HepG2 (cell line): ENCODE measurements around the gene C10orf90. TPM values are rescaled to one million over a fixed set of nuclear protein-coding genes. Genes with fewer than 3 reads are reported as not detected.

ENCODE experiments used
- ATAC-seq: fragments of 200-7000 bp; cut with Tn5 transposase; 3 replicates; pipeline ENCODE4 v1.9.1; 2020; ENCODE audit warnings: mild to moderate bottlenecking, moderate library complexity
- BruUV-seq: library from RNA; stranded (reverse); fragments of 400-500 nt; replicated peaks from 2 replicates; lab custom pipeline; 2021; lab: Mats Ljungman, UMichigan
- CTCF ChIA-PET: fragments of 300-600 bp; formaldehyde crosslinking; extraction: SDS; loops from one replicate; lab custom pipeline; 2021; ENCODE audit warnings: low total read pairs, inconsistent platforms, low intra/inter-chr PET ratio; lab: Yijun Ruan, JAX
- POLR2A ChIA-PET: fragments of 350-600 bp; sonication (Branson Sonifier 250); formaldehyde crosslinking; loops from one replicate; lab custom pipeline; 2020; ENCODE audit warnings: antibody characterized with exemption, inconsistent platforms; lab: Yijun Ruan, JAX
- DNase-seq: peaks from one replicate; pipeline ENCODE4 v3.0.0-alpha.2; 2015; ENCODE audit warnings: low spot score
- FAIRE-seq: peaks from 3 replicates; lab custom pipeline; 2011; peaks lifted over from hg19 to GRCh38; lab: Jason Lieb, UNC
- H2AFZ ChIP-seq: one replicate; pipeline ENCODE4 v1.6.1; 2011; ENCODE audit warnings: low read length, inconsistent platforms
- H3K27ac ChIP-seq: fragments of 300-600 bp; 3 replicates; pipeline ENCODE4 v1.8.0; 2011; ENCODE audit warnings: mixed run types, mild to moderate bottlenecking, mixed read lengths, low read length, inconsistent platforms; ENCODE audit not compliant: insufficient read depth; ENCODE audit errors: extremely low read length
- H3K27me3 ChIP-seq, 2 experiments: fragments of 200-600 bp in 1 of 2; 2 replicates in 1 of 2; 3 replicates in 1 of 2; pipeline versions ENCODE4 v1.6.0 to v1.8.0; 2011; ENCODE audit warnings: low read length in 2 of 2, mild to moderate bottlenecking in 2 of 2, moderate library complexity in 2 of 2, inconsistent platforms in 1 of 2; ENCODE audit not compliant: insufficient read depth in 2 of 2, control insufficient read depth in 1 of 2
- H3K36me3 ChIP-seq, 2 experiments: fragments of 200-600 bp in 1 of 2; replicated peaks in 1 of 2; 2 replicates in 1 of 2; 3 replicates in 1 of 2; pipeline versions ENCODE4 v1.5.1 to v1.8.0; 2011; ENCODE audit warnings: low read length in 2 of 2, inconsistent platforms in 1 of 2; ENCODE audit not compliant: insufficient read depth in 2 of 2, control insufficient read depth in 1 of 2
- H3K4me1 ChIP-seq: 2 replicates; pipeline ENCODE4 v1.5.1; 2012; ENCODE audit warnings: low read length, inconsistent platforms; ENCODE audit not compliant: insufficient read depth
- H3K4me2 ChIP-seq: 2 replicates; pipeline ENCODE4 v1.6.0; 2011; ENCODE audit warnings: low read depth, low read length, inconsistent platforms
- H3K4me3 ChIP-seq, 3 experiments: fragments of 200-600 bp in 1 of 3; sonication (generic), shearing (Covaris generic) in 1 of 3; replicated peaks in 1 of 3; 2 replicates each; pipeline ENCODE4 v1.5.1; 2011 to 2016; ENCODE audit warnings: low read length in 3 of 3, inconsistent platforms in 2 of 3, low read depth in 2 of 3, mild to moderate bottlenecking in 2 of 3, control low read depth in 1 of 3, mixed read lengths in 1 of 3; ENCODE audit not compliant: insufficient read depth in 1 of 3
- H3K79me2 ChIP-seq: one replicate; pipeline ENCODE4 v1.6.1; 2011; ENCODE audit warnings: low read length, inconsistent platforms; ENCODE audit not compliant: insufficient read depth
- H3K9ac ChIP-seq: 2 replicates; pipeline ENCODE4 v1.6.0; 2011; ENCODE audit warnings: mild to moderate bottlenecking, low read depth, low read length, inconsistent platforms; ENCODE audit not compliant: insufficient read depth
- H3K9me3 ChIP-seq: 2 replicates; pipeline ENCODE4 v1.5.1; 2012; ENCODE audit warnings: mild to moderate bottlenecking, low read length
- H4K20me1 ChIP-seq: 2 replicates; pipeline ENCODE4 v1.6.0; 2011; ENCODE audit warnings: inconsistent platforms, mild to moderate bottlenecking, low read length, moderate library complexity; ENCODE audit not compliant: insufficient read depth
- AGO1 ChIP-seq: fragments of 200-400 bp; formaldehyde crosslinking; IDR thresholded peaks from 2 replicates; pipeline ENCODE4 v1.6.1; 2017; ENCODE audit warnings: mild to moderate bottlenecking, low read depth, low read length, moderate library complexity; ENCODE audit not compliant: poor library complexity, severe bottlenecking
- FOXA3 ChIP-seq: IDR thresholded peaks from 2 replicates; pipeline ENCODE4 v1.6.1; 2016; ENCODE audit warnings: missing genetic modification reagents, missing compliant biosample characterization
- KDM1A ChIP-seq: IDR thresholded peaks from 2 replicates; pipeline ENCODE4 v1.6.1; 2016; ENCODE audit warnings: missing compliant biosample characterization
- MEIS2 ChIP-seq: sonication (generic); formaldehyde crosslinking; IDR thresholded peaks from 2 replicates; pipeline ENCODE4 v1.9.0; 2021; ENCODE audit warnings: mild to moderate bottlenecking, missing genetic modification reagents
- NCOA2 ChIP-seq: sonication (generic); formaldehyde crosslinking; IDR thresholded peaks from 2 replicates; pipeline ENCODE4 v1.8.0; 2022; ENCODE audit warnings: inconsistent platforms
- SRY ChIP-seq: sonication (generic); formaldehyde crosslinking; IDR thresholded peaks from 2 replicates; pipeline ENCODE4 v1.8.0; 2022; ENCODE audit warnings: mild to moderate bottlenecking, missing genetic modification reagents
- YEATS4 ChIP-seq: sonication (generic); formaldehyde crosslinking; IDR thresholded peaks from 2 replicates; pipeline ENCODE4 v1.4.0; 2020; ENCODE audit warnings: missing genetic modification reagents, borderline replicate concordance
- ZFYVE20 ChIP-seq: sonication (generic); formaldehyde crosslinking; IDR thresholded peaks from 2 replicates; pipeline ENCODE4 v1.8.0; 2023; ENCODE audit warnings: low read depth, mild to moderate bottlenecking, moderate library complexity, missing genetic modification reagents, borderline replicate concordance
- ZNF337 ChIP-seq: sonication (generic); formaldehyde crosslinking; IDR thresholded peaks from 2 replicates; pipeline ENCODE4 v1.5.1; 2020; ENCODE audit warnings: missing genetic modification reagents, low read depth, mild to moderate bottlenecking, borderline replicate concordance
- ZNF773 ChIP-seq: sonication (generic); formaldehyde crosslinking; IDR thresholded peaks from 2 replicates; pipeline ENCODE4 v1.4.0; 2020; ENCODE audit warnings: missing genetic modification reagents, borderline replicate concordance
- ZNF879 ChIP-seq: sonication (generic); formaldehyde crosslinking; IDR thresholded peaks from 2 replicates; pipeline ENCODE4 v1.8.1; 2023; ENCODE audit warnings: missing genetic modification reagents
- ZSCAN20 ChIP-seq: sonication (generic); formaldehyde crosslinking; IDR thresholded peaks from 2 replicates; pipeline ENCODE4 v1.4.0; 2020; ENCODE audit warnings: missing genetic modification reagents, mild to moderate bottlenecking, borderline replicate concordance
- WGBS: methylation state at CpG from one replicate; pipeline ENCODE4 v1.1.6; 2017; ENCODE audit warnings: low lambda C conversion rate; 5-methylcytosine and 5-hydroxymethylcytosine counted together
- in situ Hi-C: cut with HindIII; loops from 2 replicates; pipeline ENCODE4 v1.10.0; 2017; ENCODE audit warnings: low pct_unique_long_range_greater_than_20kb; ENCODE audit not compliant: extremely low pct_ligation_motif_present
- intact Hi-C: fragments of 100-400 bp; cut with micrococcal nuclease; formaldehyde crosslinking; loops from one replicate; pipeline ENCODE4 v1.10.0; 2022; ENCODE audit not compliant: unreplicated experiment
- polyA plus RNA-seq, 8 experiments: library from polyadenylated mRNA; depleted of rRNA in 3 of 8; stranded (reverse) in 7 of 8; unstranded in 1 of 8; fragments of >200 nt; fragmentation: Illumina TruSeq in 4 of 8; extraction: Trizol in 4 of 8; gene quantifications; 2 replicates each; pipeline versions ENCODE4 v1.2.1 to v1.2.3, GENCODE V29; 2011 to 2016; ENCODE audit warnings: low read depth in 4 of 8, missing spikeins in 1 of 8, mixed read lengths in 1 of 8; ENCODE audit not compliant: insufficient read depth in 1 of 8
- total RNA-seq, 5 experiments: library from RNA; depleted of rRNA; stranded (reverse); fragments of >200 nt; fragmentation: Illumina TruSeq; extraction: Trizol; gene quantifications; 2 replicates each; pipeline ENCODE4 v1.2.3, GENCODE V29; 2016; ENCODE audit warnings: low read depth in 1 of 5
- TF ChIP-seq, protein P1 (sequence below): IDR thresholded peaks from 2 replicates; pipeline ENCODE4 v1.6.1; 2018; ENCODE audit warnings: missing genetic modification reagents, mild to moderate bottlenecking, missing compliant biosample characterization
- TF ChIP-seq, protein P2 (sequence below): sonication (generic); formaldehyde crosslinking; IDR thresholded peaks from 2 replicates; pipeline ENCODE4 v1.4.0; 2020; ENCODE audit warnings: missing genetic modification reagents
- TF ChIP-seq, protein P3 (sequence below): IDR thresholded peaks from 2 replicates; pipeline ENCODE4 v1.4.0; 2020; ENCODE audit warnings: mild to moderate bottlenecking, missing genetic modification reagents
- TF ChIP-seq, protein P4 (sequence below): IDR thresholded peaks from 2 replicates; pipeline ENCODE4 v1.6.1; 2016; ENCODE audit warnings: low read depth
- TF ChIP-seq, protein P5 (sequence below): sonication (generic); formaldehyde crosslinking; IDR thresholded peaks from 2 replicates; pipeline ENCODE4 v1.4.0; 2020; ENCODE audit warnings: mild to moderate bottlenecking, missing genetic modification reagents

The C10orf90 gene
- total and polyA plus RNA-seq, 2 of the 13 experiments (the other 11 are each of a cell fraction or from before 2014, with no cell fraction given), result not detected

DNA sequence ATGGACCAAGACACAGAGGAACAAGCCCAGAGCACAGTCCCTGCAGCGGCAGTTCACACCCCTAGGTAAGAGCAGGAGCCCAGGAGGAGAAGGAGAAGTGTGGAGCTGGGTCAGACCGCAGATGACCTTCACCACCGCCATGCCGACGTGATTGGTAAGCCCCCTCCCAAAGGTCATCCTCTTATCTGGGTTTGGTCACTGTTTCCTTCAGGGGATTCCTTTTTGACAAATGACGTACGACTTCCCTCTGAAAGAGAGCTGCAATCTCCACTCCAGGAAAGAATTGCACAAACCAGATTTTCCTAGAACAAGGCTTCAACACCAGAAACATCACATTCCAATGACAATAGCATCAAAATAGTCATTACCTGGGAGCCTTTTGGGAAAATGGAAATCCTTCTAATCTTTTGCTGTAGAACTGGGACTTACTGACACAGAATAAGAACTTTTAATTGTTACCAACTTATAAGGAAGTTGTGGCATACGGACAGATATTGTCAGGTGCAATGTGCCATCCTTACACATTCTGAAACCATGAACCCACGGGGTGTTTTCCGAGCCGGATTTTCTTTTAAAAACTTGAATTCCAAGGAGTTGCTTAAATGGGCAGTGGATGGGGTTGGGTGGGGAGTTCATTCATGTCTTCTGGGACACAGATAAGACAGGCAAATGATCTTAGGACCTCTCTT is 261.4 kb downstream of the C10orf90 start:
- no peak for DNase-seq
- no peaks in the 10 kb centered on the region for H3K79me2 ChIP-seq
- H3K27me3 ChIP-seq, result peaks cover 2 to 13% of the 10 kb centered on the region in 2 experiments; a peak in 3 of 5 replicates
- no peak for TF ChIP-seq YEATS4 (CRISPR knock-in tag)
- no peak for TF ChIP-seq MEIS2
- TF ChIP-seq ZNF337, result no peak
- TF ChIP-seq KDM1A (CRISPR knock-in tag), result no peak
- TF ChIP-seq AGO1, result no peak
- no peak for TF ChIP-seq ZFYVE20 (CRISPR knock-in tag)
- no peak for TF ChIP-seq ZNF879 (CRISPR knock-in tag)
- TF ChIP-seq ZNF773 (CRISPR knock-in tag), result no peak
- TF ChIP-seq, protein P1, sequence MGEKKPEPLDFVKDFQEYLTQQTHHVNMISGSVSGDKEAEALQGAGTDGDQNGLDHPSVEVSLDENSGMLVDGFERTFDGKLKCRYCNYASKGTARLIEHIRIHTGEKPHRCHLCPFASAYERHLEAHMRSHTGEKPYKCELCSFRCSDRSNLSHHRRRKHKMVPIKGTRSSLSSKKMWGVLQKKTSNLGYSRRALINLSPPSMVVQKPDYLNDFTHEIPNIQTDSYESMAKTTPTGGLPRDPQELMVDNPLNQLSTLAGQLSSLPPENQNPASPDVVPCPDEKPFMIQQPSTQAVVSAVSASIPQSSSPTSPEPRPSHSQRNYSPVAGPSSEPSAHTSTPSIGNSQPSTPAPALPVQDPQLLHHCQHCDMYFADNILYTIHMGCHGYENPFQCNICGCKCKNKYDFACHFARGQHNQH (CRISPR knock-in tag), result no peak
- TF ChIP-seq, protein P2, sequence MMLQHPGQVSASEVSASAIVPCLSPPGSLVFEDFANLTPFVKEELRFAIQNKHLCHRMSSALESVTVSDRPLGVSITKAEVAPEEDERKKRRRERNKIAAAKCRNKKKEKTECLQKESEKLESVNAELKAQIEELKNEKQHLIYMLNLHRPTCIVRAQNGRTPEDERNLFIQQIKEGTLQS (CRISPR knock-in tag), result no peak
- TF ChIP-seq, protein P3, sequence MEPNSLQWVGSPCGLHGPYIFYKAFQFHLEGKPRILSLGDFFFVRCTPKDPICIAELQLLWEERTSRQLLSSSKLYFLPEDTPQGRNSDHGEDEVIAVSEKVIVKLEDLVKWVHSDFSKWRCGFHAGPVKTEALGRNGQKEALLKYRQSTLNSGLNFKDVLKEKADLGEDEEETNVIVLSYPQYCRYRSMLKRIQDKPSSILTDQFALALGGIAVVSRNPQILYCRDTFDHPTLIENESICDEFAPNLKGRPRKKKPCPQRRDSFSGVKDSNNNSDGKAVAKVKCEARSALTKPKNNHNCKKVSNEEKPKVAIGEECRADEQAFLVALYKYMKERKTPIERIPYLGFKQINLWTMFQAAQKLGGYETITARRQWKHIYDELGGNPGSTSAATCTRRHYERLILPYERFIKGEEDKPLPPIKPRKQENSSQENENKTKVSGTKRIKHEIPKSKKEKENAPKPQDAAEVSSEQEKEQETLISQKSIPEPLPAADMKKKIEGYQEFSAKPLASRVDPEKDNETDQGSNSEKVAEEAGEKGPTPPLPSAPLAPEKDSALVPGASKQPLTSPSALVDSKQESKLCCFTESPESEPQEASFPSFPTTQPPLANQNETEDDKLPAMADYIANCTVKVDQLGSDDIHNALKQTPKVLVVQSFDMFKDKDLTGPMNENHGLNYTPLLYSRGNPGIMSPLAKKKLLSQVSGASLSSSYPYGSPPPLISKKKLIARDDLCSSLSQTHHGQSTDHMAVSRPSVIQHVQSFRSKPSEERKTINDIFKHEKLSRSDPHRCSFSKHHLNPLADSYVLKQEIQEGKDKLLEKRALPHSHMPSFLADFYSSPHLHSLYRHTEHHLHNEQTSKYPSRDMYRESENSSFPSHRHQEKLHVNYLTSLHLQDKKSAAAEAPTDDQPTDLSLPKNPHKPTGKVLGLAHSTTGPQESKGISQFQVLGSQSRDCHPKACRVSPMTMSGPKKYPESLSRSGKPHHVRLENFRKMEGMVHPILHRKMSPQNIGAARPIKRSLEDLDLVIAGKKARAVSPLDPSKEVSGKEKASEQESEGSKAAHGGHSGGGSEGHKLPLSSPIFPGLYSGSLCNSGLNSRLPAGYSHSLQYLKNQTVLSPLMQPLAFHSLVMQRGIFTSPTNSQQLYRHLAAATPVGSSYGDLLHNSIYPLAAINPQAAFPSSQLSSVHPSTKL (CRISPR knock-in tag), result no peak
- TF ChIP-seq, protein P4, sequence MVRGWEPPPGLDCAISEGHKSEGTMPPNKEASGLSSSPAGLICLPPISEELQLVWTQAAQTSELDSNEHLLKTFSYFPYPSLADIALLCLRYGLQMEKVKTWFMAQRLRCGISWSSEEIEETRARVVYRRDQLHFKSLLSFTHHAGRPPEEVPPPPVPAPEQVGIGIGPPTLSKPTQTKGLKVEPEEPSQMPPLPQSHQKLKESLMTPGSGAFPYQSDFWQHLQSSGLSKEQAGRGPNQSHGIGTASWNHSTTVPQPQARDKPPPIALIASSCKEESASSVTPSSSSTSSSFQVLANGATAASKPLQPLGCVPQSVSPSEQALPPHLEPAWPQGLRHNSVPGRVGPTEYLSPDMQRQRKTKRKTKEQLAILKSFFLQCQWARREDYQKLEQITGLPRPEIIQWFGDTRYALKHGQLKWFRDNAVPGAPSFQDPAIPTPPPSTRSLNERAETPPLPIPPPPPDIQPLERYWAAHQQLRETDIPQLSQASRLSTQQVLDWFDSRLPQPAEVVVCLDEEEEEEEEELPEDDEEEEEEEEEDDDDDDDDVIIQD (CRISPR knock-in tag), result no peak
- TF ChIP-seq, protein P5, sequence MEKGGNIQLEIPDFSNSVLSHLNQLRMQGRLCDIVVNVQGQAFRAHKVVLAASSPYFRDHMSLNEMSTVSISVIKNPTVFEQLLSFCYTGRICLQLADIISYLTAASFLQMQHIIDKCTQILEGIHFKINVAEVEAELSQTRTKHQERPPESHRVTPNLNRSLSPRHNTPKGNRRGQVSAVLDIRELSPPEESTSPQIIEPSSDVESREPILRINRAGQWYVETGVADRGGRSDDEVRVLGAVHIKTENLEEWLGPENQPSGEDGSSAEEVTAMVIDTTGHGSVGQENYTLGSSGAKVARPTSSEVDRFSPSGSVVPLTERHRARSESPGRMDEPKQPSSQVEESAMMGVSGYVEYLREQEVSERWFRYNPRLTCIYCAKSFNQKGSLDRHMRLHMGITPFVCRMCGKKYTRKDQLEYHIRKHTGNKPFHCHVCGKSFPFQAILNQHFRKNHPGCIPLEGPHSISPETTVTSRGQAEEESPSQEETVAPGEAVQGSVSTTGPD (CRISPR knock-in tag), result no peak
- TF ChIP-seq ZSCAN20 (CRISPR knock-in tag), result no peak
- no peak for TF ChIP-seq SRY (CRISPR knock-in tag)
- no peak for TF ChIP-seq NCOA2 (CRISPR knock-in tag)
- no peak for TF ChIP-seq FOXA3
- H3K4me1 ChIP-seq, result no peaks in the 10 kb centered on the region
- intact Hi-C loops (no loop called here), in situ Hi-C loops (no loop called here)
- H3K4me2 ChIP-seq, result no peak overlapping the region
- ChIA-PET CTCF (no interaction called here), POLR2A (no interaction called here)
- FAIRE-seq, result no peak
- no peak overlapping the region for H3K27ac ChIP-seq
- WGBS, result 7% methylated on average over 11 of the region's 11 CpGs
- H2AFZ ChIP-seq, result no peak overlapping the region
- H4K20me1 ChIP-seq, result no peaks in the 10 kb centered on the region
- H3K9ac ChIP-seq, result no peak overlapping the region
- no peaks in the 10 kb centered on the region for H3K36me3 ChIP-seq
- H3K9me3 ChIP-seq, result no peaks in the 10 kb centered on the region
- ATAC-seq, result no peak
- no TSS peak for BruUV-seq
- H3K4me3 ChIP-seq, result no peak overlapping the region
